Endothelial cell of umbilical vein (primary cell): ENCODE results near the gene TWIST2. TPM values are rescaled to one million over a fixed set of nuclear protein-coding genes. Genes with fewer than 3 reads are reported as not detected.

Source experiments
- BruUV-seq: library from RNA; stranded (reverse); fragments of 400-500 nt; replicated peaks from 2 replicates; lab custom pipeline; 2021; lab: Mats Ljungman, UMichigan
- CTCF ChIA-PET: fragments of 300-600, 350-600 bp; sonication (Branson Sonifier 250); formaldehyde crosslinking; loops from one replicate; lab custom pipeline; 2021; ENCODE audit warnings: antibody characterized with exemption, inconsistent platforms; lab: Charles Lee
- POLR2A ChIA-PET: fragments of 300-600, 350-600 bp; sonication (Branson Sonifier 250); formaldehyde crosslinking; loops from one replicate; lab custom pipeline; 2021; ENCODE audit warnings: antibody characterized with exemption, inconsistent platforms; lab: Charles Lee
- DNase-seq: peaks from one replicate; pipeline ENCODE4 v3.0.0-alpha.2; 2011; ENCODE audit warnings: low read depth, low spot score
- FAIRE-seq: peaks from 2 replicates; lab custom pipeline; 2011; peaks lifted over from hg19 to GRCh38; lab: Jason Lieb, UNC
- H2AFZ ChIP-seq: 2 replicates; pipeline ENCODE4 v1.6.0; 2012; ENCODE audit warnings: low read depth, low read length, control low read depth, inconsistent platforms
- H3K27ac ChIP-seq: 2 replicates; pipeline ENCODE4 v1.5.1; 2011; ENCODE audit warnings: low read depth, mild to moderate bottlenecking, control low read depth, low read length, moderate library complexity; ENCODE audit not compliant: insufficient read depth
- H3K27me3 ChIP-seq, 2 experiments: 2 replicates each; pipeline versions ENCODE4 v1.6.0 to v1.6.1; 2011; ENCODE audit warnings: low read length in 2 of 2, mixed read lengths in 1 of 2; ENCODE audit not compliant: control insufficient read depth in 2 of 2, insufficient read depth in 2 of 2
- H3K36me3 ChIP-seq, 2 experiments: 2 replicates in 1 of 2; 3 replicates in 1 of 2; pipeline ENCODE4 v1.5.1; 2011; ENCODE audit warnings: low read length in 2 of 2, mild to moderate bottlenecking in 1 of 2, moderate library complexity in 1 of 2; ENCODE audit not compliant: control insufficient read depth in 2 of 2, insufficient read depth in 2 of 2; ENCODE audit errors: extremely low read depth in 1 of 2
- H3K4me1 ChIP-seq: 3 replicates; pipeline ENCODE4 v1.5.1; 2011; ENCODE audit warnings: mild to moderate bottlenecking, low read length; ENCODE audit not compliant: control insufficient read depth, insufficient read depth; ENCODE audit errors: extremely low read depth
- H3K4me2 ChIP-seq: 2 replicates; pipeline ENCODE4 v1.6.1; 2011; ENCODE audit warnings: low read length, control low read depth, mixed read lengths; ENCODE audit not compliant: insufficient read depth
- H3K4me3 ChIP-seq, 3 experiments: fragments of 200-600 bp in 1 of 3; sonication (generic), shearing (Covaris generic) in 1 of 3; replicated peaks in 1 of 3; 2 replicates each; pipeline ENCODE4 v1.5.1; 2011 to 2016; ENCODE audit warnings: control low read depth in 3 of 3, low read length in 3 of 3, mild to moderate bottlenecking in 2 of 3, inconsistent platforms in 1 of 3, low read depth in 1 of 3, moderate library complexity in 1 of 3; ENCODE audit not compliant: insufficient read depth in 1 of 3
- H3K79me2 ChIP-seq: 2 replicates; pipeline ENCODE4 v1.6.0; 2012; ENCODE audit warnings: low read length, inconsistent platforms; ENCODE audit not compliant: control insufficient read depth, insufficient read depth
- H3K9ac ChIP-seq: replicated peaks from 2 replicates; pipeline ENCODE3; 2011; ENCODE audit warnings: low read length, control low read depth; ENCODE audit not compliant: insufficient read depth; ENCODE audit errors: extremely low read depth
- H3K9me1 ChIP-seq: replicated peaks from 3 replicates; pipeline ENCODE4 v1.6.0; 2011; ENCODE audit warnings: mild to moderate bottlenecking, low read length; ENCODE audit not compliant: control insufficient read depth, insufficient read depth; ENCODE audit errors: extremely low read depth
- H3K9me3 ChIP-seq: replicated peaks from 2 replicates; pipeline ENCODE4 v1.5.1; 2012; ENCODE audit warnings: low read length, inconsistent platforms; ENCODE audit not compliant: control insufficient read depth, insufficient read depth
- H4K20me1 ChIP-seq: replicated peaks from 2 replicates; pipeline ENCODE3; 2011; ENCODE audit warnings: mild to moderate bottlenecking, low read length; ENCODE audit not compliant: control insufficient read depth, insufficient read depth; ENCODE audit errors: extremely low read depth
- EZH2 ChIP-seq: IDR thresholded peaks from 2 replicates; pipeline ENCODE4 v1.6.1; 2012; ENCODE audit warnings: borderline replicate concordance, low read depth, mild to moderate bottlenecking, moderate library complexity, low read length, inconsistent platforms; ENCODE audit not compliant: severe bottlenecking
- FOS ChIP-seq: IDR thresholded peaks from 2 replicates; pipeline ENCODE4 v1.6.1; 2011; ENCODE audit warnings: mild to moderate bottlenecking, low read length, moderate library complexity, borderline replicate concordance; ENCODE audit not compliant: insufficient read depth
- GATA2 ChIP-seq: IDR thresholded peaks from 2 replicates; pipeline ENCODE4 v1.7.0; 2011; ENCODE audit warnings: low read depth, mild to moderate bottlenecking, moderate library complexity, mixed read lengths, low read length; ENCODE audit not compliant: insufficient read length, insufficient read depth
- MYC ChIP-seq: IDR thresholded peaks from one replicate; pipeline ENCODE4 v1.6.1; 2011; ENCODE audit warnings: mild to moderate bottlenecking, low read depth, low read length
- POLR2A ChIP-seq: IDR thresholded peaks from 2 replicates; pipeline ENCODE4 v1.6.1; 2012; ENCODE audit warnings: low read depth, mild to moderate bottlenecking, control low read depth, low read length
- POLR2AphosphoS5 ChIP-seq: IDR thresholded peaks from 2 replicates; pipeline ENCODE4 v1.6.1; 2012; ENCODE audit warnings: low read depth, mild to moderate bottlenecking, control low read depth, low read length, moderate library complexity; ENCODE audit not compliant: insufficient read depth
- dilution Hi-C: fragments of 300-500 bp; cut with MboI; formaldehyde crosslinking; loops from one replicate; pipeline ENCODE4 v1.15.0; 2019; ENCODE audit warnings: low sequenced_read_pairs; ENCODE audit not compliant: extremely low pct_ligation_motif_present
- intact Hi-C: fragments of 100-400 bp; cut with micrococcal nuclease; formaldehyde crosslinking; loops from one replicate; pipeline ENCODE4 v1.10.0; 2022
- polyA plus RNA-seq, 4 experiments: library from polyadenylated mRNA; depleted of rRNA in 3 of 4; stranded (reverse) in 3 of 4; unstranded in 1 of 4; fragments of >200 nt; gene quantifications; 2 replicates each; pipeline versions ENCODE4 v1.2.1 to v1.2.3, GENCODE V29; 2011 to 2012; ENCODE audit warnings: missing spikeins in 1 of 4
- total RNA-seq: library from RNA; stranded (reverse); gene quantifications from 2 replicates; pipeline ENCODE4 v1.2.3, GENCODE V29; 2021
- TF ChIP-seq, protein P1 (sequence below): IDR thresholded peaks from 2 replicates; pipeline ENCODE4 v1.6.1; 2011; ENCODE audit not compliant: insufficient read depth, insufficient read length
- TF ChIP-seq, protein P2 (sequence below), 2 donors: IDR thresholded peaks; 1 replicate in 1 of 2; 2 replicates in 1 of 2; pipeline ENCODE4 v1.5.1; 2011; ENCODE audit warnings: low read length in 2 of 2, mild to moderate bottlenecking in 2 of 2, moderate library complexity in 2 of 2, control low read depth in 1 of 2, inconsistent platforms in 1 of 2, low read depth in 1 of 2; ENCODE audit not compliant: insufficient read depth in 1 of 2; ENCODE audit errors: extremely low read depth in 1 of 2

Gene TWIST2
- total and polyA plus RNA-seq, 2 donors (not counting 3 experiments of a cell fraction or from before 2014, with no cell fraction given), result 2.3 to 3.4 TPM

DNA sequence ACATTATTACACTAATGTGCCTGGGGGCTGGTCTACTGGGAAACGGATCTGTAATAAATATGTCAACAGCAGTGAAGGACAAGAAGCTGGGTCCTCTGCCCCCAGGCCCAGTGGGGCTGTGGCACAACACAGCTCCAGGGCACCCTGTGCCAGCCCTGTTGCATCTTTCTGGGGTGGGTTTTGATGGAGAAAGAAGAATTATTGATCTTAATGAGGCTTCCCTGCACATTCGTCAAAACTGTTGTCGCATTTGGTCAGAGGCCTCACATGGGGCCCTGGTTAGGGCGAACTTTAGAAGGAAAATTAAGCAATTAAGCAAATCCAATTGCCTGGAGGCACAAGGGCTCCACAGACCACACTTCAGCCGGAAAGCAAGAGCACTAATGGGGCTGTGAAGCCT is 30.0 kb upstream of the TWIST2 start:
- H3K4me1 ChIP-seq, result no peaks in the 10 kb centered on the region
- dilution Hi-C loops, result no loop called here
- no peak overlapping the region for H3K4me2 ChIP-seq
- H3K9ac ChIP-seq, result no peak overlapping the region
- H3K9me3 ChIP-seq, result no peaks in the 10 kb centered on the region
- CTCF ChIA-PET, result interaction anchor here (1.4 kb wide), 1 partner anchor 57 kb away, joined by 3 read pairs; no protein-coding TSS in a partner anchor
- no peak overlapping the region for H3K27ac ChIP-seq
- no peaks in the 10 kb centered on the region for H3K9me1 ChIP-seq
- H4K20me1 ChIP-seq, result no peaks in the 10 kb centered on the region
- H3K4me3 ChIP-seq, result no peak overlapping the region
- POLR2A ChIA-PET, result no interaction called here
- no peak for FAIRE-seq
- TF ChIP-seq, protein P1, sequence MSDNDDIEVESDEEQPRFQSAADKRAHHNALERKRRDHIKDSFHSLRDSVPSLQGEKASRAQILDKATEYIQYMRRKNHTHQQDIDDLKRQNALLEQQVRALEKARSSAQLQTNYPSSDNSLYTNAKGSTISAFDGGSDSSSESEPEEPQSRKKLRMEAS, result no peak
- TF ChIP-seq MYC, result no peak
- TF ChIP-seq FOS, result no peak
- TF ChIP-seq, protein P2, sequence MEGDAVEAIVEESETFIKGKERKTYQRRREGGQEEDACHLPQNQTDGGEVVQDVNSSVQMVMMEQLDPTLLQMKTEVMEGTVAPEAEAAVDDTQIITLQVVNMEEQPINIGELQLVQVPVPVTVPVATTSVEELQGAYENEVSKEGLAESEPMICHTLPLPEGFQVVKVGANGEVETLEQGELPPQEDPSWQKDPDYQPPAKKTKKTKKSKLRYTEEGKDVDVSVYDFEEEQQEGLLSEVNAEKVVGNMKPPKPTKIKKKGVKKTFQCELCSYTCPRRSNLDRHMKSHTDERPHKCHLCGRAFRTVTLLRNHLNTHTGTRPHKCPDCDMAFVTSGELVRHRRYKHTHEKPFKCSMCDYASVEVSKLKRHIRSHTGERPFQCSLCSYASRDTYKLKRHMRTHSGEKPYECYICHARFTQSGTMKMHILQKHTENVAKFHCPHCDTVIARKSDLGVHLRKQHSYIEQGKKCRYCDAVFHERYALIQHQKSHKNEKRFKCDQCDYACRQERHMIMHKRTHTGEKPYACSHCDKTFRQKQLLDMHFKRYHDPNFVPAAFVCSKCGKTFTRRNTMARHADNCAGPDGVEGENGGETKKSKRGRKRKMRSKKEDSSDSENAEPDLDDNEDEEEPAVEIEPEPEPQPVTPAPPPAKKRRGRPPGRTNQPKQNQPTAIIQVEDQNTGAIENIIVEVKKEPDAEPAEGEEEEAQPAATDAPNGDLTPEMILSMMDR (IDR thresholded peaks at IDR 0.05; ENCODE audit: extremely low read depth in 1 of 2, insufficient read depth in 1 of 2, low read depth in 1 of 2, low read length in 2 of 2), result no peak
- no peak for TF ChIP-seq EZH2
- TF ChIP-seq POLR2AphosphoS5, result no peak
- TF ChIP-seq GATA2, result no peak
- TF ChIP-seq POLR2A, result no peak
- no TSS peak for BruUV-seq
- intact Hi-C loops, result no loop called here
- H3K79me2 ChIP-seq, result no peaks in the 10 kb centered on the region
- no peaks in the 10 kb centered on the region for H3K36me3 ChIP-seq
- no peaks in the 10 kb centered on the region for H3K27me3 ChIP-seq
- no peak overlapping the region for H2AFZ ChIP-seq
- no peak for DNase-seq
